H1 (cell line): ENCODE data around the gene SIGLEC6.

Source experiments
- CREB1 ChIP-seq: IDR thresholded peaks from 2 replicates; pipeline ENCODE4 v1.6.1; 2012; ENCODE audit warnings: inconsistent platforms
- CTCF ChIP-seq, 3 experiments: IDR thresholded peaks; 1 replicate in 2 of 3; 2 replicates in 1 of 3; pipeline versions ENCODE4 v1.5.1 to v1.6.1; 2011; ENCODE audit warnings: low read length in 3 of 3, mild to moderate bottlenecking in 3 of 3, inconsistent platforms in 2 of 3, low read depth in 1 of 3, moderate library complexity in 1 of 3; ENCODE audit not compliant: insufficient read depth in 1 of 3; ENCODE audit errors: control extremely low read depth in 1 of 3
- EGR1 ChIP-seq: IDR thresholded peaks from 2 replicates; pipeline ENCODE4 v1.6.1; 2011; ENCODE audit warnings: low read depth, low read length, borderline replicate concordance
- EP300 ChIP-seq, 2 experiments: IDR thresholded peaks; 1 replicate in 1 of 2; 2 replicates in 1 of 2; pipeline ENCODE4 v1.6.1; 2011 to 2012; ENCODE audit warnings: low read depth in 2 of 2, low read length in 2 of 2, mild to moderate bottlenecking in 2 of 2, borderline replicate concordance in 1 of 2, inconsistent platforms in 1 of 2, moderate library complexity in 1 of 2
- EZH2 ChIP-seq: fragments of 200-600 bp; sonication (generic); IDR thresholded peaks from 2 replicates; pipeline ENCODE4 v1.7.1; 2012; ENCODE audit warnings: low read depth, mild to moderate bottlenecking, moderate library complexity, low read length, inconsistent platforms; ENCODE audit not compliant: severe bottlenecking
- KDM1A ChIP-seq: fragments of 200-600, 300-600 bp; sonication (generic); IDR thresholded peaks from 2 replicates; pipeline ENCODE4 v1.7.1; 2016; ENCODE audit warnings: mild to moderate bottlenecking, low read length, borderline replicate concordance
- NRF1 ChIP-seq: IDR thresholded peaks from 2 replicates; pipeline ENCODE4 v1.6.1; 2011; ENCODE audit warnings: mild to moderate bottlenecking, low read depth, low read length, improper control_type of control experiment
- PHF8 ChIP-seq: fragments of 200-600 bp; sonication (generic); conservative IDR thresholded peaks from 2 replicates; pipeline ENCODE4 v1.7.1; 2012; ENCODE audit warnings: low read depth, mild to moderate bottlenecking, inconsistent platforms, low read length, moderate library complexity
- POLR2AphosphoS5 ChIP-seq: IDR thresholded peaks from 2 replicates; pipeline ENCODE4 v1.6.1; 2011; ENCODE audit warnings: low read depth, low read length
- RNF2 ChIP-seq: fragments of 200-900, 300-1000 bp; sonication (generic); IDR thresholded peaks from 2 replicates; pipeline ENCODE4 v1.7.1; 2016; ENCODE audit warnings: borderline replicate concordance, low read depth, mild to moderate bottlenecking, antibody characterized with exemption, low read length; ENCODE audit not compliant: poor library complexity, severe bottlenecking; ENCODE audit errors: missing control alignments
- RXRA ChIP-seq: IDR thresholded peaks from 2 replicates; pipeline ENCODE4 v1.6.1; 2011; ENCODE audit warnings: low read depth, mild to moderate bottlenecking, low read length, moderate library complexity; ENCODE audit not compliant: insufficient read depth
- TAF1 ChIP-seq: IDR thresholded peaks from 2 replicates; pipeline ENCODE4 v1.6.1; 2011; ENCODE audit warnings: mild to moderate bottlenecking, low read depth, low read length
- TF ChIP-seq, protein P1 (sequence below): IDR thresholded peaks from 2 replicates; pipeline ENCODE4 v1.6.1; 2012; ENCODE audit warnings: inconsistent platforms

GRCh38 chr19:51568456-51568855, 37.0 kb upstream of the SIGLEC6 start:
- TF ChIP-seq CTCF (IDR thresholded peaks at IDR 0.05; ENCODE audit: control extremely low read depth in 1 of 3, insufficient read depth in 1 of 3, low read depth in 1 of 3, low read length in 3 of 3) (no peak), KDM1A (no peak), CREB1 (no peak), EP300 (IDR thresholded peaks at IDR 0.05; ENCODE audit: borderline replicate concordance in 1 of 2, low read depth in 2 of 2, low read length in 2 of 2) (no peak), PHF8 (no peak), POLR2AphosphoS5 (no peak), EZH2 (no peak), EGR1 (no peak), NRF1 (no peak), TAF1 (no peak), RXRA (no peak), RNF2 (no peak)
- TF ChIP-seq, protein P1, sequence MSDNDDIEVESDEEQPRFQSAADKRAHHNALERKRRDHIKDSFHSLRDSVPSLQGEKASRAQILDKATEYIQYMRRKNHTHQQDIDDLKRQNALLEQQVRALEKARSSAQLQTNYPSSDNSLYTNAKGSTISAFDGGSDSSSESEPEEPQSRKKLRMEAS, result no peak
